K562 (cell line): Measurements from ENCODE around the gene ITPKA. TPM values are rescaled to one million over a fixed set of nuclear protein-coding genes. Genes with fewer than 3 reads are reported as not detected.

ENCODE experiments used
- ATF7 ChIP-seq: fragments of 450-650 bp; IDR thresholded peaks from 2 replicates; pipeline ENCODE4 v1.7.1; 2014; ENCODE audit warnings: mild to moderate bottlenecking, moderate library complexity
- CC2D1A ChIP-seq: fragments of 450-650 bp; IDR thresholded peaks from 2 replicates; pipeline ENCODE4 v1.6.1; 2017; ENCODE audit warnings: mild to moderate bottlenecking
- CCNT2 ChIP-seq: IDR thresholded peaks from 2 replicates; pipeline ENCODE4 v1.6.1; 2011; ENCODE audit warnings: borderline replicate concordance, low read depth, mild to moderate bottlenecking, moderate library complexity, mixed read lengths, low read length; ENCODE audit not compliant: insufficient read length; ENCODE audit errors: extremely low read depth
- CHCHD3 ChIP-seq: fragments of 250-450 bp; sonication (Bioruptor Pico); IDR thresholded peaks from 2 replicates; pipeline ENCODE4 v2.1.2; 2022; ENCODE audit warnings: mild to moderate bottlenecking
- ELK3 ChIP-seq: fragments of 450-650 bp; formaldehyde crosslinking; IDR thresholded peaks from 2 replicates; pipeline ENCODE4 v1.4.0; 2020; ENCODE audit warnings: mild to moderate bottlenecking
- GATA2 ChIP-seq: sonication (generic); formaldehyde crosslinking; IDR thresholded peaks from 2 replicates; pipeline ENCODE4 v1.4.0; 2020; ENCODE audit warnings: mild to moderate bottlenecking, missing genetic modification reagents
- HDAC8 ChIP-seq: fragments of 450-650 bp; IDR thresholded peaks from 2 replicates; pipeline ENCODE4 v1.6.1; 2016; ENCODE audit warnings: mild to moderate bottlenecking, missing genetic modification characterization, moderate library complexity, missing compliant biosample characterization
- IRF1 ChIP-seq: sonication (generic); formaldehyde crosslinking; IDR thresholded peaks from 2 replicates; pipeline ENCODE4 v1.8.0; 2022; ENCODE audit warnings: missing genetic modification reagents, mild to moderate bottlenecking, borderline replicate concordance
- KDM2B ChIP-seq: fragments of 250-450 bp; sonication (Bioruptor Pico); IDR thresholded peaks from 2 replicates; pipeline ENCODE4 v1.8.0; 2021; ENCODE audit warnings: mild to moderate bottlenecking, moderate library complexity
- KLF6 ChIP-seq: fragments of 250-450 bp; sonication (Bioruptor Pico); IDR thresholded peaks from 2 replicates; pipeline ENCODE4 v1.4.0; 2020; ENCODE audit warnings: mild to moderate bottlenecking, moderate library complexity, borderline replicate concordance
- MAFF ChIP-seq: IDR thresholded peaks from 2 replicates; pipeline ENCODE4 v1.6.1; 2012; ENCODE audit warnings: low read length, improper control_type of control experiment
- PCBP1 ChIP-seq: fragments of 200-400 bp; formaldehyde crosslinking; IDR thresholded peaks from 2 replicates; pipeline ENCODE4 v1.6.1; 2018; ENCODE audit warnings: mild to moderate bottlenecking, low read depth, low read length; ENCODE audit not compliant: poor library complexity, severe bottlenecking
- PHF8 ChIP-seq: fragments of 200-600 bp; sonication (generic); IDR thresholded peaks from 2 replicates; pipeline ENCODE4 v1.6.1; 2012; ENCODE audit warnings: mixed run types, mild to moderate bottlenecking, inconsistent platforms, low read length, moderate library complexity, borderline replicate concordance
- XRCC5 ChIP-seq: fragments of 200-400 bp; formaldehyde crosslinking; IDR thresholded peaks from 2 replicates; pipeline ENCODE4 v1.6.1; 2017; ENCODE audit warnings: low read depth, mild to moderate bottlenecking, low read length
- ZMIZ1 ChIP-seq, 2 experiments: fragments of 150-350 bp in 1 of 2; IDR thresholded peaks; 2 replicates each; pipeline ENCODE4 v1.6.1; 2012 to 2016; ENCODE audit warnings: low read depth in 2 of 2, low read length in 2 of 2, mild to moderate bottlenecking in 1 of 2, moderate library complexity in 1 of 2
- polyA plus RNA-seq, 8 experiments: library from polyadenylated mRNA; depleted of rRNA in 4 of 8; stranded (reverse) in 5 of 8; unstranded in 3 of 8; fragments of >200 nt; fragmentation: Nextera tagmentation in 2 of 8; fragmentation: Illumina TruSeq in 1 of 8; extraction: Ambion mirVana in 2 of 8; extraction: Trizol in 1 of 8; gene quantifications; 2 replicates each; pipeline versions ENCODE4 v1.2.1 to v1.2.3, GENCODE V29; 2011 to 2014; ENCODE audit warnings: inconsistent platforms in 1 of 8, missing spikeins in 1 of 8
- total RNA-seq, 7 experiments: library from RNA; depleted of rRNA in 6 of 7; stranded (reverse); fragments of >200 nt in 6 of 7; fragmentation: Illumina TruSeq in 2 of 7; extraction: Trizol in 2 of 7; gene quantifications; 2 replicates each; pipeline versions ENCODE4 v1.2.1 to v1.2.3, GENCODE V29; 2011 to 2021; ENCODE audit warnings: low replicate concordance in 1 of 7

The ITPKA gene
- total and polyA plus RNA-seq, 9 of the 15 experiments (the other 6 are each of a cell fraction or from before 2014, with no cell fraction given), result 0.14 to 68.4 (median 11.5) TPM

- TF ChIP-seq HDAC8 (tag) (no peak), CHCHD3 (CRISPR knock-in tag) (no peak), CC2D1A (no peak), CCNT2 (peak; percentile 87), PHF8 (peak; percentile 29; the same call in 1 of the 2 replicates), GATA2 (0 out of 2 replicates have a peak, but pooled peaks have one; percentile 22), IRF1 (no peak), MAFF (no peak), ZMIZ1 (IDR thresholded peaks at IDR 0.05; ENCODE audit: low read depth in 2 of 2, low read length in 2 of 2) (no peak), KLF6 (peak; percentile 23; the same call in 1 of the 2 replicates), ATF7 (0 out of 2 replicates have a peak, but pooled peaks have one; percentile 61), ELK3 (CRISPR knock-in tag) (no peak), KDM2B (no peak), XRCC5 (peak; percentile 56; the same call in 1 of the 2 replicates), PCBP1 (no peak)
- TF ChIP-seq, all 486 proteins: peak for 95
Measured at GRCh38 chr15:41495736-41496599, 2.3 kb downstream of the ITPKA start (continued).
